Lower lobe of right lung (tissue), 2 donors: ENCODE data around the gene HECTD2. TPM values are rescaled to one million over a fixed set of nuclear protein-coding genes. Genes with fewer than 3 reads are reported as not detected.
"Not testable (repeated sequence)": the region's sequence is repeated elsewhere in the genome, so short reads cannot be mapped to it uniquely, and the experiment has no call there.

ENCODE experiments used
- ATAC-seq, 2 donors: fragments of 200-7000 bp; cut with Tn5 transposase; one replicate each; pipeline ENCODE4 v1.9.1; 2020 to 2022; ENCODE audit warnings: mild to moderate bottlenecking in 2 of 2, moderate library complexity in 2 of 2
- DNase-seq: peaks from one replicate; pipeline ENCODE4 v3.0.0-alpha.2; 2020
- H3K27ac ChIP-seq: fragments of 200-600 bp; one replicate; pipeline ENCODE4 v1.8.0; 2022
- H3K27me3 ChIP-seq: fragments of 200-600 bp; one replicate; pipeline ENCODE4 v1.8.0; 2022; ENCODE audit warnings: low read depth
- H3K36me3 ChIP-seq: fragments of 200-600 bp; one replicate; pipeline ENCODE4 v1.8.0; 2022; ENCODE audit warnings: mild to moderate bottlenecking
- H3K4me1 ChIP-seq: fragments of 200-600 bp; one replicate; pipeline ENCODE4 v1.8.0; 2022
- H3K4me3 ChIP-seq: fragments of 200-600 bp; one replicate; pipeline ENCODE4 v1.8.0; 2022; ENCODE audit warnings: mild to moderate bottlenecking
- H3K9me3 ChIP-seq: fragments of 200-600 bp; one replicate; pipeline ENCODE4 v1.8.0; 2022
- CTCF ChIP-seq: fragments of 200-600 bp; IDR thresholded peaks from one replicate; pipeline ENCODE4 v1.8.0; 2022; ENCODE audit warnings: antibody characterized with exemption, mild to moderate bottlenecking
- intact Hi-C: fragments of 100-400 bp; cut with DNase I; formaldehyde crosslinking; loops from one replicate; pipeline ENCODE4 v1.11.0; 2022
- total RNA-seq: library from RNA; stranded (reverse); fragmentation: NEBNext Ultra II Directional; extraction: Animal tissue kit (Norgen Biotek cat#: 25700); gene quantifications from one replicate; pipeline ENCODE4 v1.2.1, GENCODE V29; 2021
- donor health status: DM: no; HTN: yes; CAD: no; lungs with severe emphysema.

Gene HECTD2
- total RNA-seq, 1 donor from 2014 or later, result 8.4 TPM

GRCh38 chr10:91369978-91370589 lies 40.1 kb upstream of the HECTD2 start:
- H3K9me3 ChIP-seq, result peaks cover 22% of the 10 kb centered on the region
- H3K36me3 ChIP-seq, H3K4me1 ChIP-seq, DNase-seq, ATAC-seq, H3K27me3 ChIP-seq, H3K27ac ChIP-seq, intact Hi-C loops, H3K4me3 ChIP-seq: not testable (repeated sequence)
- peak; percentile 46 for TF ChIP-seq CTCF

- intact Hi-C loops, result no loop called here
- no peak overlapping the region for H3K27ac ChIP-seq
- DNase-seq (no peak), ATAC-seq (no peak)
- TF ChIP-seq CTCF, result no peak
- H3K9me3 ChIP-seq, result peaks cover 26% of the 10 kb centered on the region
- no peaks in the 10 kb centered on the region for H3K27me3 ChIP-seq
- no peak overlapping the region for H3K4me3 ChIP-seq
- H3K36me3 ChIP-seq, result no peaks in the 10 kb centered on the region
- no peaks in the 10 kb centered on the region for H3K4me1 ChIP-seq
Observed at GRCh38 chr10:91374052-91374451, 36.1 kb upstream of the HECTD2 start.

- H3K36me3 ChIP-seq, result no peaks in the 10 kb centered on the region
- peaks cover 24% of the 10 kb centered on the region for H3K9me3 ChIP-seq
- intact Hi-C loops, result no loop called here
- DNase-seq, result no peak
- no peak overlapping the region for H3K27ac ChIP-seq
- no peak for ATAC-seq
- H3K27me3 ChIP-seq, result no peaks in the 10 kb centered on the region
- no peak for TF ChIP-seq CTCF
- H3K4me3 ChIP-seq, result no peak overlapping the region
- H3K4me1 ChIP-seq, result no peaks in the 10 kb centered on the region
Observed at GRCh38 chr10:91378061-91378460, 32.1 kb upstream of the HECTD2 start.

- H3K4me1 ChIP-seq, result no peaks in the 10 kb centered on the region
- ATAC-seq (no peak), DNase-seq (no peak)
- no peak overlapping the region for H3K27ac ChIP-seq
- no peak overlapping the region for H3K4me3 ChIP-seq
- H3K36me3 ChIP-seq, result no peaks in the 10 kb centered on the region
- TF ChIP-seq CTCF, result no peak
- intact Hi-C loops, result no loop called here
- no peaks in the 10 kb centered on the region for H3K27me3 ChIP-seq
- no peaks in the 10 kb centered on the region for H3K9me3 ChIP-seq
Observed at GRCh38 chr10:91380873-91381256, 29.3 kb upstream of the HECTD2 start.

GRCh38 chr10:91381257-91381891 lies 28.8 kb upstream of the HECTD2 start:
- Histone ChIP-seq H3K4me1 (no peaks in the 10 kb centered on the region), H3K27ac (no peak overlapping the region), H3K36me3 (no peaks in the 10 kb centered on the region), H3K27me3 (no peaks in the 10 kb centered on the region), H3K9me3 (no peaks in the 10 kb centered on the region), H3K4me3 (no peak overlapping the region)
- intact Hi-C loops, result no loop called here
- ATAC-seq (peak in 1 of 2 donors; percentile 32), DNase-seq (no peak)
- TF ChIP-seq CTCF, result no peak
